Sigmoid colon (tissue), 4 donors: ENCODE measurements around the gene GCNA.

Experiments used
- CTCF ChIP-seq, 4 experiments: fragments of 450-650 bp in 3 of 4; fragments of 200-600 bp in 1 of 4; IDR thresholded peaks; one replicate each; pipeline ENCODE4 v1.5.1; 2016 to 2019; ENCODE audit warnings: antibody characterized with exemption in 4 of 4, mild to moderate bottlenecking in 3 of 4, moderate library complexity in 2 of 4
- EP300 ChIP-seq, 4 donors: sonication (generic); formaldehyde crosslinking; IDR thresholded peaks; one replicate each; pipeline ENCODE4 v1.6.1; 2017; ENCODE audit warnings: antibody characterized with exemption in 4 of 4
- POLR2A ChIP-seq, 2 donors: fragments of 450-650 bp; IDR thresholded peaks; one replicate each; pipeline ENCODE4 v1.6.1; 2016; ENCODE audit warnings: antibody characterized with exemption in 2 of 2, mild to moderate bottlenecking in 2 of 2, moderate library complexity in 2 of 2
- POLR2AphosphoS5 ChIP-seq, 4 donors: sonication (generic); formaldehyde crosslinking; IDR thresholded peaks; one replicate each; pipeline ENCODE4 v1.6.1; 2017; ENCODE audit warnings: antibody characterized with exemption in 4 of 4

- TF ChIP-seq POLR2A (IDR thresholded peaks at IDR 0.05): no peak
- TF ChIP-seq CTCF (IDR thresholded peaks at IDR 0.05): no peak
- TF ChIP-seq POLR2AphosphoS5 (IDR thresholded peaks at IDR 0.05): no peak
- TF ChIP-seq EP300 (IDR thresholded peaks at IDR 0.05): no peak
Measured at GRCh38 chrX:71657267-71657666, 79.0 kb downstream of the GCNA start.
